HepG2 (cell line): ENCODE data around the gene ARHGDIG. TPM values are rescaled to one million over a fixed set of nuclear protein-coding genes. Genes with fewer than 3 reads are reported as not detected.

Experiments
- CSRNP1 ChIP-seq: sonication (generic); formaldehyde crosslinking; IDR thresholded peaks from 2 replicates; pipeline ENCODE4 v1.8.1; 2023; ENCODE audit warnings: mild to moderate bottlenecking, missing genetic modification reagents
- HDAC2 ChIP-seq: sonication (generic); formaldehyde crosslinking; IDR thresholded peaks from 2 replicates; pipeline ENCODE4 v1.4.0; 2020; ENCODE audit warnings: missing genetic modification reagents
- HIC2 ChIP-seq: sonication (generic); formaldehyde crosslinking; IDR thresholded peaks from 2 replicates; pipeline ENCODE4 v1.9.0; 2022; ENCODE audit warnings: low read depth, missing genetic modification reagents
- KLF13 ChIP-seq: sonication (generic); formaldehyde crosslinking; IDR thresholded peaks from 2 replicates; pipeline ENCODE4 v1.4.0; 2020; ENCODE audit warnings: mild to moderate bottlenecking, missing genetic modification reagents
- KLF15 ChIP-seq: sonication (generic); formaldehyde crosslinking; IDR thresholded peaks from 2 replicates; pipeline ENCODE4 v1.8.1; 2023; ENCODE audit warnings: borderline replicate concordance, mild to moderate bottlenecking, inconsistent platforms, missing genetic modification reagents, mixed read lengths
- NFKB2 ChIP-seq: sonication (generic); formaldehyde crosslinking; IDR thresholded peaks from 2 replicates; pipeline ENCODE4 v1.4.0; 2020; ENCODE audit warnings: missing genetic modification reagents, borderline replicate concordance
- SNAPC2 ChIP-seq: sonication (generic); formaldehyde crosslinking; IDR thresholded peaks from 2 replicates; pipeline ENCODE4 v1.8.1; 2022; ENCODE audit warnings: mild to moderate bottlenecking, missing genetic modification reagents
- SPEN ChIP-seq: sonication (generic); formaldehyde crosslinking; IDR thresholded peaks from 2 replicates; pipeline ENCODE4 v1.5.1; 2020; ENCODE audit warnings: low read depth, mild to moderate bottlenecking, missing genetic modification reagents
- UBTF ChIP-seq: sonication (generic); formaldehyde crosslinking; IDR thresholded peaks from 2 replicates; pipeline ENCODE4 v1.4.0; 2020; ENCODE audit warnings: mild to moderate bottlenecking, missing genetic modification reagents
- ZBTB4 ChIP-seq: sonication (generic); formaldehyde crosslinking; IDR thresholded peaks from 2 replicates; pipeline ENCODE4 v1.4.0; 2020; ENCODE audit warnings: missing genetic modification reagents, mild to moderate bottlenecking, borderline replicate concordance
- ZMYM2 ChIP-seq: sonication (generic); formaldehyde crosslinking; IDR thresholded peaks from 2 replicates; pipeline ENCODE4 v1.8.0; 2022; ENCODE audit warnings: mild to moderate bottlenecking, missing genetic modification reagents
- ZNF225 ChIP-seq: sonication (generic); formaldehyde crosslinking; IDR thresholded peaks from 2 replicates; pipeline ENCODE4 v1.4.0; 2020; ENCODE audit warnings: mild to moderate bottlenecking, missing genetic modification reagents
- ZNF329 ChIP-seq: sonication (generic); formaldehyde crosslinking; IDR thresholded peaks from 2 replicates; pipeline ENCODE4 v1.9.0; 2021; ENCODE audit warnings: low read depth, mild to moderate bottlenecking, missing genetic modification reagents
- ZNF34 ChIP-seq: sonication (generic); formaldehyde crosslinking; IDR thresholded peaks from 2 replicates; pipeline ENCODE4 v1.4.0; 2020; ENCODE audit warnings: mild to moderate bottlenecking, missing genetic modification reagents, borderline replicate concordance
- ZNF577 ChIP-seq: sonication (generic); formaldehyde crosslinking; IDR thresholded peaks from 2 replicates; pipeline ENCODE4 v1.4.0; 2020; ENCODE audit warnings: mild to moderate bottlenecking, low read depth, missing genetic modification reagents, borderline replicate concordance
- ZUFSP ChIP-seq: sonication (generic); formaldehyde crosslinking; IDR thresholded peaks from 2 replicates; pipeline ENCODE4 v1.9.0; 2021; ENCODE audit warnings: missing genetic modification reagents, mild to moderate bottlenecking, borderline replicate concordance
- polyA plus RNA-seq, 8 experiments: library from polyadenylated mRNA; depleted of rRNA in 3 of 8; stranded (reverse) in 7 of 8; unstranded in 1 of 8; fragments of >200 nt; fragmentation: Illumina TruSeq in 4 of 8; extraction: Trizol in 4 of 8; gene quantifications; 2 replicates each; pipeline versions ENCODE4 v1.2.1 to v1.2.3, GENCODE V29; 2011 to 2016; ENCODE audit warnings: low read depth in 4 of 8, missing spikeins in 1 of 8, mixed read lengths in 1 of 8; ENCODE audit not compliant: insufficient read depth in 1 of 8
- total RNA-seq, 5 experiments: library from RNA; depleted of rRNA; stranded (reverse); fragments of >200 nt; fragmentation: Illumina TruSeq; extraction: Trizol; gene quantifications; 2 replicates each; pipeline ENCODE4 v1.2.3, GENCODE V29; 2016; ENCODE audit warnings: low read depth in 1 of 5

ARHGDIG gene
- total and polyA plus RNA-seq, 2 of the 13 experiments (the other 11 are each of a cell fraction or from before 2014, with no cell fraction given) = 0.24 to 0.48 TPM

GRCh38 chr16:234468-235305 lies 45.7 kb upstream of the ARHGDIG start, which contains the start of gene FAM234A (continued):
- TF ChIP-seq UBTF (CRISPR knock-in tag) = peak; percentile 67
- no peak for TF ChIP-seq ZNF577 (CRISPR knock-in tag)
- no peak for TF ChIP-seq HIC2 (CRISPR knock-in tag)
- TF ChIP-seq KLF15 = 0 out of 2 replicates have a peak, but pooled peaks have one; percentile 12
- TF ChIP-seq SPEN (CRISPR knock-in tag) = peak; percentile 78
- no peak for TF ChIP-seq ZNF34 (CRISPR knock-in tag)
- no peak for TF ChIP-seq ZUFSP (CRISPR knock-in tag)
- TF ChIP-seq ZMYM2 (CRISPR knock-in tag) = no peak
- TF ChIP-seq NFKB2 (CRISPR knock-in tag) = no peak; the same call in 1 of the 2 replicates
- TF ChIP-seq HDAC2 (CRISPR knock-in tag) = 0 out of 2 replicates have a peak, but pooled peaks have one; percentile 10
- no peak for TF ChIP-seq CSRNP1 (CRISPR knock-in tag)
- no peak for TF ChIP-seq ZBTB4 (CRISPR knock-in tag)
- 0 out of 2 replicates have a peak, but pooled peaks have one; percentile 9 for TF ChIP-seq ZNF225 (CRISPR knock-in tag)
- TF ChIP-seq KLF13 (CRISPR knock-in tag) = no peak
- TF ChIP-seq SNAPC2 (CRISPR knock-in tag) = no peak
- TF ChIP-seq ZNF329 = no peak
